NCI-H1105 (cell line): ENCODE data around the gene LBH.

ENCODE experiments used
- DNase-seq: peaks from one replicate; lab custom pipeline; 2025; lab: John Stamatoyannopoulos, UW

Gene LBH

GRCh38 chr2:30235859-30236535, 4.7 kb downstream of the LBH start:
- DNase-seq: no peak

GRCh38 chr2:30236591-30237238, 5.4 kb downstream of the LBH start:
- DNase-seq: no peak

GRCh38 chr2:30237239-30237965, 6.1 kb downstream of the LBH start:
- DNase-seq: no peak

- DNase-seq: no peak
Observed at GRCh38 chr2:30237966-30238800, 6.8 kb downstream of the LBH start.

- peak; percentile 1 for DNase-seq
Observed at GRCh38 chr2:30239308-30239985, 8.1 kb downstream of the LBH start.

GRCh38 chr2:30239986-30240752, 8.8 kb downstream of the LBH start:
- DNase-seq: no peak

- no peak for DNase-seq
Observed at GRCh38 chr2:30243231-30243630, 11.9 kb downstream of the LBH start.

GRCh38 chr2:30245364-30245763, 14.0 kb downstream of the LBH start:
- DNase-seq: no peak

- no peak for DNase-seq
Observed at GRCh38 chr2:30248791-30249190, 17.5 kb downstream of the LBH start.

GRCh38 chr2:30249354-30249753, 18.0 kb downstream of the LBH start:
- DNase-seq: no peak

- DNase-seq: no peak
Observed at GRCh38 chr2:30250421-30250820, 19.1 kb downstream of the LBH start.

- DNase-seq: no peak
Observed at GRCh38 chr2:30252723-30253701, 21.7 kb downstream of the LBH start.

- no peak for DNase-seq
Observed at GRCh38 chr2:30253873-30254684, 22.7 kb downstream of the LBH start.

- no peak for DNase-seq
Observed at GRCh38 chr2:30254685-30255001, 23.3 kb downstream of the LBH start.

GRCh38 chr2:30255026-30255425, 23.7 kb downstream of the LBH start:
- DNase-seq: no peak

GRCh38 chr2:30255466-30256408, 24.4 kb downstream of the LBH start:
- peak; percentile 67 for DNase-seq

GRCh38 chr2:30257266-30258214, 26.2 kb downstream of the LBH start:
- no peak for DNase-seq
